HG03558 (cell line): ENCODE data around the gene TDRD9.

Source experiments
- ATAC-seq: cut with Tn5 transposase; IDR thresholded peaks from one replicate; pipeline ENCODE4 v1.9.1; 2021; ENCODE audit warnings: moderate number of reproducible peaks; ENCODE audit not compliant: unreplicated experiment; ENCODE audit errors: extremely low read depth

The TDRD9 gene

DNA sequence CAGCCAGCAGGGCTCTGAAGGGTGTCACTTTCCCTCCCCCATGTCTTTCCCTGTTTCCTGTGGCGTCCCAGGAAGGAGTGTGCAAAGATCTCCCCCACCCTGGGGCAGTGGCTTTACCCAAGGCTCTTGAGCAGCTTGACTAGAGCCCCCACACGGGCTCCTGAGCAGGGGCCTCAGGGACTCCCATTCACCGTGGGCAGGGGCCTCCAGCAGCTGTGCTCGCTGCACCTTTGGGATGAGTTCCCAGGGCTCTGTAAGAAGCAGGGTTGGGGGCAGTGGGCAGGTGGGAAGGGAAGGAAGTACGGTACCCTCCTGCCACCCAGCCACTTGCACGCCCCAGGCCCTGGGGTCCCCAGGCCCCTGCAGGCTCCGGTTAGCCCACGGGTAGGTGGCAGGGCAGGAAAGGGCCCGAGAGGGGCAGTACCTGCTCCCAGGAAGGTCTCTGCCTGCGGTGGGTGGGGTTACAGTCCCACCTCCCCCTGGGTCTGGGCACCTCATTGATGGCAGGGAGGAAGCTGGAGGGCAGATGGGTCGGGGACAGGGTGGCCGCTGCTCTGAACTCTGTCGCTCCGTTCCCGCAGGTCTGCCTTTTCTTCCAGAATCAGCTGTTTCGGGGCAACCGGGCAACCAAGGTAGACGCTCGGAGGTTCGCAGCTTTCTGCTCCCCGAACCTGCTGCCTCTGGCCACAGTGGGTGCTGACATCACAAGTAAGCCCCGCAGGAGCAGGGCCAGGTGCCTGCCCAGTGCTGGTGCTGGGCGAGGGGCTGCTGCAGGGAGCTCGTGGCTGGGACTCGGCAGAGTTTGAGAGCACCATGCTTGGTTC, 170.2 kb downstream of the TDRD9 start:
- no peak for ATAC-seq

DNA sequence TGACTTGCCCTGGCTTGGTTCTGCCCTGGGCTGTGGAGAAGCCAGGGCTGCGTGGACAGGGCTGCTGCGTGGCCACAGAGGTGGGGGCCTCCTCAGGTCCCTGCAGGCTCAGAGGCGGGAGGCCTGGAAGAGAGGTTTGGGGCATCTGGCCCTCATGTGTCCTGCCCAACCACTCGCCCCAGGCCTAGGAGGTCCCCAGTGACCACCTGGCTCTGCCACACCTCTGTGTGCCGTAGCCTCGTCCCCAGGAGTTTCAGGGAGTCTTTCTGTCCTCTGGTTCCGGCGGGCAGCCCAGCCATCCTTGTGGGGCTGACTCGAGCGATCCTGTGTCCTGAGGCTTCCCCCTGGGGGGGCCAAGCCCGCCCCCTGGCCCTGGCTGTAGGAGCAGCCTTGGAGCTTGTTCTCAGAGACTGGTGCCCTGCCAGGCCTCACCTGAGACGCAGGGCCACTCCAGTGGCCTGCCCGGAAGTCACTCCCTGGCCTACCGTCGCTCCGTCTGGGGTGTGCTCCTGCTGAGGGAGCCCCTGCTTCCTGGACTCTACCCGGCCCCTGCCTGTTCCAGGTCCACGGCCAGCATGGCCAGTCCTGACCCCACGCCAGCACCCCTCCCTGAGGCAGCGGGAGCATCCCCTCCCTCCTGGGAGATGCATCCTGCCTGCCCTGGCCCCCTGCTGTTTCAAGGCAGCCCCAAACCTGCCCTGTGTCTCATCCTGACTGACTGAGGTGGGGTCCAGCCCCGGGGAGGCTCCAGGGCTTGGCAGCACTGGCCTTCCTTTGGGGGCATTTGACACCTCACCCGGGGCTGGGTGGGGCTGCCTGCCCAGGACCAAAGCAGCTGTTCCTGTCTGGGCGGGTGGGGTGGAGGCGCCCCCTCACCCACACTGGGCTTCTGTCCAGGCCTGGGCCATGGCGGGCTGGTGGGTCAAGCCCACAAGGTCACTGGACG, 171.1 kb downstream of the TDRD9 start:
- ATAC-seq: no peak

DNA sequence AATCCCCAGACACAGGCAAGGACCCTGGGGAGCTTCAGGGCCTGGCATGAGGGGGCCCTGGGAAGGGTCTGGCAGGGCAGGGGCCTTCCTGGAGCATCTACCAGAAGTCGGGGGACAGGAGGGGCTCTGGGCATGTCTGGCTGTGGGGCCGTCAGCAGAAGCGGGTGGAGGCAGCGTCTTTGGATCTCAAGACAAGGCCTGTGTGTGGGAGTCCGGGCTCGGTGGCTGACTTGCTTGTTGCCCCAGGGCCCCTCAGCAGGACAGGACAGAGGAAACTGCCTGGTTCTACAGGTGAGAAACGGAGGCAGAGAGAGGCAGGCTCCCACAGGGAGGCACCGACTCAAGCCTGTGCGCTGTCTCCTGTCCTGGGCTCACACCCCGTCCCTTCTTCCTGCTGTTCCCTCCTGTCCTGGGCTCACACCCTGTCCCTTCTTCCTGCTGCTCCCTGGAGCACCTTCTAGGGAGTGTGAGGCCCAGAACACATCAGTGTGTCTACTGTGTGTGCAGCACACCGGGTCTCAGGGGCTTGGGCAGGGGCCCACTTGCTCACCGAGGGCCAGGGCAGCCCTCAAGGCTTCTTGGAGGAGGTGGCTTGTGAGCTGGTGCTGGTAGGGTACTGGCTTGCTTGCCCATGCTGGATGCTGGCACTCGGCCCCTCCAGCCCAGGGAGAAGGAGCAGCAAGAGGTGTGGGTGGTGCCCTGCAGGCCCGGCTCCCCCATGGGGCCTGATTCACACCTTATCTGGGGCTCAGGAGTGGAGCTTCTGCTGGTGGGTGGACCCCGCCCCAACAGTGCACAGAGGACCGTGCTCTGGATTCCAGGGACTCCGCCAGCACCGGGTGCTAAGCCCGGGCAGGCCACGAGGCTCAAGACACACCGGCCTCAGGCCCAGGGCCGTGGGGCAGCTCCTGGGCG, 172.2 kb downstream of the TDRD9 start:
- no peak for ATAC-seq

DNA sequence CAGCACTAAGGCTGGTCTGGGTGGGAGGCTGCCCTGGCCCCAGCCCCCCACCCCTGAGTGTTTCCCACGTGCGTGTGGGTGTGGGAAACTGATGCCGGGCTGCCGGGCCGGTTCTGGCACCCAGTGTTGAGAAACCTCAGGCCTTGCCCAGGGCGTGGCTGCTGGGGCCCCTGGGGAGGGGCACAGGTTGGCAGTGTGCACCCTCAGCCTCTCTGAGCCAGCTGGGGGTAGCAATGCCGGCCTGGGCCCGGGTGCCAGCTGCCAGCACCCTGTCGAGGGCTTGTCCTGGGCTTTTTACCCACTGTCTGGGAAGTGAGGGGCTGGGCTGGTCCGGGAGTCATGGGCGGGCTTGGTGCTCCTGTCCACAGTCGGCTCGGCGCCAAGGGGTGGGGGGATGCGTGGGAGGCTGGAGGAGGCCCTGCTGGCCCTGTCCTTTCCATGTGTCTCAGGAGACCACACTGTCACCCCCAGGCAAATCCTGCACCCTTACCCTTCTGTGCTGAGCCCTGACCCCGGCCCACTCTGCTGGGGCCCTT, 172.9 kb downstream of the TDRD9 start:
- ATAC-seq: no peak

DNA sequence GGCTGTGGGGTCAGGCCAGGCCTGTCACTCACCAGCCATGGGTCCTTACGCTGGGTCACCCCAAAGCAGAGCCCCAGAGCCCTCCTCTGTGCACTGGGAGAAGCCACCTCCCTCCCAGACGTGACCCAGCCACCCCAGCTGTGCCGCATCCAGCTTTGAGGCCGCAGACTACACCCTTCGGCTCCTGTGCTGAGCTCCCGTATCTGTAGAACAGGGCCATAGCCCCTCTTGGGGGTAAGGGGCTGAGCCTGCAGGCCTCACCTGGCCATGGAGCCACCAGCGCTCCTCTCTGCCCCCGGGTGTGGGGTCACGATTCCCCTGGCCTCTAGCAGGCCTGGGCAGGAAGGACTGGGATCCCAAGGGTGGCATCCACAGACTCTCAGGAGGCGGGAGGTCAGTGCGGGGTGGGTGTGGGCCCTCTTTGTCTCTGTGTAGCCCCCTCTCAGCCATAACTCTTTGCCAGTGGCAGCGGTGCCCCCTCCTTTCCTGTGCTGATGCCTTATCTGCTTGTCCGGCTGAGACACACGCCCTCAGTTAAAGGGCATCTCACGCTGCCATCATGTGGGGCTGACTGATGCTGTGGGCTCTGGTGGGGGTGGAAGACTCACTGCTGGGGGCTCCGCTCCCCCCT, 173.5 kb downstream of the TDRD9 start:
- no peak for ATAC-seq
